GM20000 (cell line): ENCODE results near the gene PHRF1.

Experiments used
- DNase-seq: peaks from one replicate; pipeline ENCODE4 v3.0.0; 2012; ENCODE audit warnings: low spot score
- CTCF ChIP-seq: IDR thresholded peaks from 2 replicates; pipeline ENCODE4 v1.5.1; 2012; ENCODE audit warnings: mild to moderate bottlenecking, control low read depth; ENCODE audit errors: extremely low read depth, missing control alignments

The PHRF1 gene

GRCh38 chr11:630871-631270 lies 54.6 kb downstream of the PHRF1 start:
- no peak for DNase-seq

DNA sequence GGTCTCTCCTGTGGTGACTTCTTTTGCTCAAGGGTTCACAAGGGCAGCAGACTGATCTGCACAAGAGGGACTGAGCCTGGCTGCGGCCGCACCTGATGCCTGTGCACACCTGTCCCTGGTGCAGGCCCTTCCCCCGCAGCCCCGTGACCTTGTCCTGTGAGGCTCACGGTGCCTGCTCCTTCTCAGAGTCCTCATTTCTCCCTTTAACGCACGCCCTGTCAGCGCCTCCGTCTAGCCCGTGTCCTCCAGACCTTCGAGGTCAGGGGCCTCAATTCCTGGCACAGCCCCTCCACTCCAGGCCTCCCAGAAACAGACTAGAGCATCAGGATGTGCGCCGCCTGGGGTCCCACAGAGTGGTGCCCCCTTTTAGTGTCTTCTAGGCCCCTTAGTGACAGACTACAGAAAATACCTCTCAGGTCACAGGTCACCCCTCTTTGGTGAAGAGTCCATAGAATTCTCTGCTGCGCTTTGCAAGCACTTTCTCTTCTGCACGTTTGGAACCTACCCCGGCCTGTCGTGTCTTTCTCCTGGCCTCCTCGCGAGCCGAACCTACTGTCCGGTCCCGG lies 59.8 kb downstream of the PHRF1 start:
- DNase-seq: no peak

More at GRCh38 chr11:630871-631270, 54.6 kb downstream of the PHRF1 start:
- TF ChIP-seq CTCF: no peak

DNA sequence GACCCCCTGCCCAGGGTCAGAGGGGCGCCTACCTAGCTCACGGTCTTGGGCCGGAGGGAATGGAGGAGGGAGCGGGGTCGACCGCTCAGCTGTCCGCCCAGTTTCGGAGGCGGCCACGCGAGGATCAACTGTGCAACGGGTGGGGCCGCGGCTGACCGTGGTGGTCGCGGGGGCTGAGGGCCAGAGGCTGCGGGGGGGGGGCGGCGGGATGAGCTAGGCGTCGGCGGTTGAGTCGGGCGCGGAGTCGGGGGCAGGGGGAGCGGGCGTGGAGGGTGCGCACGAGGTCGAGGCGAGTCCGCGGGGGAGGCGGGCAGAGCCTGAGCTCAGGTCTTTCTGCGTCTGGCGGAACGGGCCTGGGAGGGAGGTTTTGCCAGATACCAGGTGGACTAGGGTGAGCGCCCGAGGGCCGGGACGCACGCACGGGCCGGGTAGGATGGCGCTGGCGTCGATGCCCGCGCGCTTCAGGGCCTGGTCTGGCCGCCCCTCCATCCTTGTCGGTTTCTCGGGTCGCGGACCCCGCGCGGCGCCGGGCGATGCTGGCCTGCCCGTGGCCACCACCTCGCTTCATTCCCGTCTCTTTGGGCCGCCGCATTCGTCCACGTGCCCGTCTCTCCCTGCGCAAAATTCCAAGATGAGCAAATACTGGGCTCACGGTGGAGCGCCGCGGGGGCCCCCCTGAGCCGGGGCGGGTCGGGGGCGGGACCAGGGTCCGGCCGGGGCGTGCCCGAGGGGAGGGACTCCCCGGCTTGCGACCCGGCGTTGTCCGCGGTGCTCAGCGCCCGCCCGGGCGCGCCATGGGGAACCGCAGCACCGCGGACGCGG lies 60.5 kb downstream of the PHRF1 start, which contains the start of gene DRD4:
Gene DRD4 (plus strand): TSS at position 759 of the 822 bp plus-strand sequence. CDS start 36 bp downstream, at position 795.
- no peak for TF ChIP-seq CTCF
- no peak for DNase-seq

More for the DNA sequence above, 59.8 kb downstream of the PHRF1 start:
- TF ChIP-seq CTCF: no peak

GRCh38 chr11:637333-637592 lies 61.0 kb downstream of the PHRF1 start:
- no peak for TF ChIP-seq CTCF
- DNase-seq: no peak

GRCh38 chr11:637593-638521 lies 61.6 kb downstream of the PHRF1 start:
- no peak for TF ChIP-seq CTCF
- no peak for DNase-seq

DNA sequence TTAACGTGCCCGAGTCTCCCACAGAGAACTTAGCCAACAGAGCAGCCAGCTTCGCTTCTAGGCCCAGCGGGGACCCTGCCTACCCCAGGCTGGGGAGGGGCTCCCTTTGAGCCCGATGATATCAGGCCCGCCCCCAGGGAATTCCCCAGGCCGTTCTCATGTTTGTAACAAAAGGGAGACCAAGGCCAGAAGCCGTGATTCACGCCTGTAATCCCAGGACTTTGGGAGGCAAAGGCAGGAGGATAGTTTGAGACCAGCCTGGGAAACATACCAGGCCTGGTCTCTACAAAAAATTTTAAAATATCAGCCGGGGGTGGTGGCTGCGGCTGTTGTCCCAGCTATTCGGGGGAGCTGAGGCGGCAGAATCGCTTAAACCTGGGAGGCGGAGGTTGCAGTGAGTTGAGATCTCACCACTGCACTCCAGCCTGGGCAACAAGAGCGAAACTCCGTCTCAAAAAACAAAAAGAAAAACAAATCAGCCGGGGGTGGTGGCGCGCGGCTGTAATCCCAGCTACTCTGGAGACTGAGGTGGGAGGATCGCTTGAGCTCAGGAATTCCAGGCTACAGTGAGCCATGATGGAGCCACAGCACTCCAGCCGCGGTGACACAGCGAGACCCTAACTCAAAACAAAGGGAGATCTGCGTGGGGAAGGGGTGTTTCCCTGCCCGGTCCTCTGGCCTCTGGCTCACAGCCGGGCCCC lies 62.5 kb downstream of the PHRF1 start:
- no peak for TF ChIP-seq CTCF
- no peak for DNase-seq
